ENCODE measurements around the gene CTRB2.

The CTRB2 gene

GRCh38 chr16:75238132-75238852, 31.3 kb upstream of the CTRB2 start:
- CTCF ChIA-PET: interaction anchor here (0.6 to 1.1 kb wide), 2 partner anchors 142 to 147 kb away, joined by 3 to 4 read pairs; no protein-coding TSS in a partner anchor
- POLR2A ChIA-PET: no interaction called here
- no peak for TF ChIP-seq SUZ12 (IDR thresholded peaks at IDR 0.05)
- TF ChIP-seq FOXK2 (IDR thresholded peaks at IDR 0.05): no peak
- TF ChIP-seq NFRKB (IDR thresholded peaks at IDR 0.05): no peak
- no peak for TF ChIP-seq CTBP1 (IDR thresholded peaks at IDR 0.05; ENCODE audit: borderline replicate concordance)
- TF ChIP-seq FOXA1 (IDR thresholded peaks at IDR 0.05): no peak
- TF ChIP-seq TARDBP (IDR thresholded peaks at IDR 0.05): no peak
- no peak for TF ChIP-seq L3MBTL2 (conservative IDR thresholded peaks at IDR 0.05)
- no peak for TF ChIP-seq ARNT (IDR thresholded peaks at IDR 0.05)
- no peak for TF ChIP-seq ZNF384 (IDR thresholded peaks at IDR 0.05)
- TF ChIP-seq ELF4 (IDR thresholded peaks at IDR 0.05): no peak
- TF ChIP-seq PKNOX1 (IDR thresholded peaks at IDR 0.05): no peak
- TF ChIP-seq LEF1 (IDR thresholded peaks at IDR 0.05; ENCODE audit: borderline replicate concordance): no peak
- no peak for DNase-seq (ENCODE audit: extremely low spot score)

GRCh38 chr16:75237398-75238131, 30.6 kb upstream of the CTRB2 start:
- no peak for DNase-seq (ENCODE audit: extremely low spot score)
- POLR2A ChIA-PET: no interaction called here
- TF ChIP-seq CTBP1 (IDR thresholded peaks at IDR 0.05; ENCODE audit: borderline replicate concordance) (no peak), TARDBP (IDR thresholded peaks at IDR 0.05) (no peak), FOXA1 (IDR thresholded peaks at IDR 0.05) (no peak)
- CTCF ChIA-PET: interaction anchor here (0.6 kb wide), 1 partner anchor 142 kb away, joined by 4 read pairs; no protein-coding TSS in a partner anchor

GRCh38 chr16:75236736-75237397, 29.9 kb upstream of the CTRB2 start:
- no peak for TF ChIP-seq FOXM1 (IDR thresholded peaks at IDR 0.05; ENCODE audit: borderline replicate concordance)
- TF ChIP-seq ELF4 (IDR thresholded peaks at IDR 0.05): no peak
- TF ChIP-seq PKNOX1 (IDR thresholded peaks at IDR 0.05): no peak
- TF ChIP-seq HDGF (IDR thresholded peaks at IDR 0.05; ENCODE audit: borderline replicate concordance): no peak
- DNase-seq (ENCODE audit: extremely low spot score): no peak
- CTCF ChIA-PET: no interaction called here
- POLR2A ChIA-PET: no interaction called here

GRCh38 chr16:75236232-75236631, 29.3 kb upstream of the CTRB2 start:
- ChIA-PET CTCF (no interaction called here), POLR2A (no interaction called here)
- no peak for DNase-seq (ENCODE audit: extremely low spot score)
- TF ChIP-seq LEF1 (IDR thresholded peaks at IDR 0.05; ENCODE audit: borderline replicate concordance): no peak
- no peak for TF ChIP-seq FOXA1 (IDR thresholded peaks at IDR 0.05)
- TF ChIP-seq L3MBTL2 (conservative IDR thresholded peaks at IDR 0.05): no peak
- no peak for TF ChIP-seq SP1 (IDR thresholded peaks at IDR 0.05)
- TF ChIP-seq HDGF (IDR thresholded peaks at IDR 0.05; ENCODE audit: borderline replicate concordance): no peak
- no peak for TF ChIP-seq PKNOX1 (IDR thresholded peaks at IDR 0.05)

- CTCF ChIA-PET: no interaction called here
- no peak for DNase-seq (ENCODE audit: extremely low spot score)
- TF ChIP-seq FOXA1 (IDR thresholded peaks at IDR 0.05) (no peak), L3MBTL2 (conservative IDR thresholded peaks at IDR 0.05) (no peak), FOXM1 (IDR thresholded peaks at IDR 0.05; ENCODE audit: borderline replicate concordance) (no peak), FOXK2 (IDR thresholded peaks at IDR 0.05) (no peak), CTBP1 (IDR thresholded peaks at IDR 0.05; ENCODE audit: borderline replicate concordance) (no peak), ZNF384 (IDR thresholded peaks at IDR 0.05) (no peak), PKNOX1 (IDR thresholded peaks at IDR 0.05) (no peak), ARNT (IDR thresholded peaks at IDR 0.05) (no peak), SUZ12 (IDR thresholded peaks at IDR 0.05) (no peak), TARDBP (IDR thresholded peaks at IDR 0.05) (no peak), BHLHE40 (IDR thresholded peaks at IDR 0.05; ENCODE audit: borderline replicate concordance) (no peak), SP1 (IDR thresholded peaks at IDR 0.05) (no peak), HDGF (IDR thresholded peaks at IDR 0.05; ENCODE audit: borderline replicate concordance) (no peak), NFRKB (IDR thresholded peaks at IDR 0.05) (no peak), LEF1 (IDR thresholded peaks at IDR 0.05; ENCODE audit: borderline replicate concordance) (no peak), ELF4 (IDR thresholded peaks at IDR 0.05) (no peak)
- POLR2A ChIA-PET: no interaction called here
Measured at GRCh38 chr16:75235721-75236193, 28.8 kb upstream of the CTRB2 start.
